ENCODE results near the gene SLC25A15.
"Not testable (repeated sequence)": the region's sequence is repeated elsewhere in the genome, so short reads cannot be mapped to it uniquely, and the experiment has no call there.

Gene SLC25A15

DNA sequence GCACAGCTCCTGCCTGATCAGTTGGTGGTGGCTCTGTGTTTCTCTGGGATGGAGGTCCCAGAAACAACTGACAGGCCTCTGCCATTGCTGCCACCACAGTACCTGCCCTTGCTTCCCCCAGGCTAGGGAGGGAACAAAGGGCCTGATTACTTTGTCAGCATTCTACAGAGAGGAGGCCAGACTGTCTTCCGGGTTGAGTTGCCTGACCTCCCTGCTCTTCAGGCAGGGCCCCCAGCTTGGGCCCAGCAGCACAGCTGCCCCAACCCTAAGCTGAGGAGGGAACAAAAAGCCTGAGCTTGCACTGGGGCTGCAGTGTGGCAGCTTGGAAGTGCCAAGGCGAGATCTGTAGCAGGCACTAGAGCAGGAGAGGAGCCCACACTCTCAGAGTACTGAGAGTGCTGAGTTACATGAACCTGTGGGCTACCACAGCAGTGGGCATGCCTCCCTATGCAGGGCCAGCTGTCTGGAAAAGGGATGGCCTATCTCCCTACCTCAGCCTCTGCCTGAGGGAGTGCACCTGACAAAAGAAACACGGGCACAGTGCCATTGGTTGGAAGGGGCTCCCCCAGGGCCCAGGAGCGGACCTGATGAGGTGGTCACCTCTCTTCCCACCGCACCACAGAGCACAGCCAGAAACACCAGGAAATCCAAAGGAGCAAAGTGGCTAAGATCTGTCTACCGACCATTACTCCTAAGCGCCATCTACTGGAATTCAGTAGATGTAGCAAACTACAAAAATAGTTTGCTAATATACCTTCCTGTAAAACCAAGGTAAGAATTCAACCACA lies 24.4 kb downstream of the SLC25A15 start:
- DNase-seq (ENCODE audit: low read depth), result no peak

GRCh38 chr13:40814803-40815202 lies 25.4 kb downstream of the SLC25A15 start:
- no peak for DNase-seq (ENCODE audit: low read depth)

- no peak for DNase-seq (ENCODE audit: low read depth)
Measured at GRCh38 chr13:40818926-40819325, 29.5 kb downstream of the SLC25A15 start.

GRCh38 chr13:40819797-40820315 lies 30.4 kb downstream of the SLC25A15 start:
- no peak for DNase-seq (ENCODE audit: low read depth)

DNA sequence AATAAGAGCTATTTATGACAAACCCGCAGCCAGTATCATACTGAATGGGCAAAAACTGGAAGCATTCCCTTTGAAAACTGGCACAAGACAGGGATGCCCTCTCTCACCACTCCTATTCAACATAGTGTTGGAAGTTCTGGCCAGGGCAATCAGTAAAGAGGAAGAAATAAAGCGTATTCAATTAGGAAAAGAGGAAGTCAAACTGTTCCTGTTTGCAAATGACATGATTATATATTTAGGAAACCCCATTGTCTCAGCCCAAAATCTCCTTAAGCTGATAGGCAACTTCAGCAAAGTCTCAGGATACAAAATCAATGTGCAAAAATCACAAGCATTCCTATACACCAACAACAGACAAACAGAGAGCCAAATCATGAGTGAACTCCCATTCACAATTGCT lies 50.3 kb downstream of the SLC25A15 start:
- DNase-seq (ENCODE audit: low read depth), result not testable (repeated sequence)

DNA sequence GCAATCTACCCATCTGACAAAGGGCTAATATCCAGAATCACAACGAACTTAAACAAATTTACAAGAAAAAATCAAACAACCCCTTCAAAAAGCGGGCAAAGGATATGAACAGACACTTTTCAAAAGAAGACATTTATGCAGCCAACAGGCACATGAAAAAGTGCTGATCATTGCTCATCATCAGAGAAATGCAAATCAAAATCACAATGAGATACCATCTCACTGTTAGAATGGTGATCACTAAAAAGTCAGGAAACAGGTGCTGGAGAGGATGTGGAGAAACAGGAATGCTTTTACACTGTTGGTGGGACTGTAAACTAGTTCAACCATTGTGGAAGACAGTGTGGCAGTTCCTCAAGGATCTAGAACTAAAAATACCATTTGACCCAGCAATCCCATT lies 51.5 kb downstream of the SLC25A15 start:
- DNase-seq (ENCODE audit: low read depth), result not testable (repeated sequence)

Measured in stimulated activated CD8-positive, alpha-beta memory T cell treated with anti-CD3 and anti-CD28 coated beads, Interleukin-12 subunit alpha, Interleukin-12 subunit beta, amount 100 ng/mL, for 1 hour (primary cell).